ENCODE measurements around the gene CCDC34.
A peak's percentile ranks its signal among the peaks of the same experiment; 100 is the strongest.

The CCDC34 gene

GRCh38 chr11:27392278-27393114 is 29.5 kb upstream of the CCDC34 start:
- peak; percentile 92 for DNase-seq (ENCODE audit: low read depth)

GRCh38 chr11:27391331-27392015 is 28.5 kb upstream of the CCDC34 start:
- no peak for DNase-seq (ENCODE audit: low read depth)

GRCh38 chr11:27390318-27391295 is 27.6 kb upstream of the CCDC34 start:
- DNase-seq (ENCODE audit: low read depth), result peak; percentile 69

DNA sequence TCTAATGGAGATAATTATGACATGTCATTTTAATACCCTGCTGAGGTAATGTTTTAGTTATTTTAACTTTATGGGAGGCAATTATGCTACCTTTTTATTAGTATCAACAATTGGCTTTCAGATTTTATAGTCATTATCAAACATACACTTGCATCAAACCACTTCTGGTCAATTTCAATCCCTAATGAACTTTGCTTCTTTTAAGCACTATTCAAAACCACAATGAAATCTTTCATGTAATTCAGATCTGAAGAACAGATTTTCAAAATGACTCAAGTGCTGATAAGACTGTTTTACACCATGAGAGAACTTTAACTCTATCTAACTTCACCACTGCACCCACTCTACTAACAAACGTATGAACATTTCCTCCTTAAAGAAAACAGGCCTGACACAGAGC is 25.9 kb upstream of the CCDC34 start:
- DNase-seq (ENCODE audit: low read depth), result peak; percentile 39

- DNase-seq (ENCODE audit: low read depth), result no peak
Observed at GRCh38 chr11:27388001-27388400, 25.0 kb upstream of the CCDC34 start.

- DNase-seq (ENCODE audit: low read depth), result no peak
Observed at GRCh38 chr11:27387362-27387761, 24.3 kb upstream of the CCDC34 start.

- DNase-seq (ENCODE audit: low read depth), result no peak
Observed at GRCh38 chr11:27386181-27386845, 23.3 kb upstream of the CCDC34 start.

DNA sequence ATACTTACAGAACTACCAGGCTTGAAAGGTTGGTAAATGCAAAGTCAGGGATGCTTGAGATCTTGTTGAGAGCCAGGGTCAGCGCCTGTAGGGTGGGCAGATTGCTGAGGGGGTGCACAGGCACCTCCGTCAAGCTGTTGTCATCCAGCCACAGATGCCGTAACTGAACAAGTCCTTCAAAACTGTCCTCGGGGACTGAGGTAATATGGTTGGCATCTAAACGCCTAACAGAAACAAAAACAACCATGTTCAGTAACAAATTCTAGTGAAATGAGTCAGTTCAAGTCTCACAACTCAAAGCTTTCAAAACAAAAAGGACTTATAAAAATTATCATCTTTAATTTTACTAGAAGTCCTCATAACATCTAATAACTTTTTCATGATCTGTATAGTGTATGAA is 22.2 kb upstream of the CCDC34 start:
- DNase-seq (ENCODE audit: low read depth), result peak; percentile 92

- DNase-seq (ENCODE audit: low read depth), result no peak
Observed at GRCh38 chr11:27384227-27384626, 21.2 kb upstream of the CCDC34 start.

DNA sequence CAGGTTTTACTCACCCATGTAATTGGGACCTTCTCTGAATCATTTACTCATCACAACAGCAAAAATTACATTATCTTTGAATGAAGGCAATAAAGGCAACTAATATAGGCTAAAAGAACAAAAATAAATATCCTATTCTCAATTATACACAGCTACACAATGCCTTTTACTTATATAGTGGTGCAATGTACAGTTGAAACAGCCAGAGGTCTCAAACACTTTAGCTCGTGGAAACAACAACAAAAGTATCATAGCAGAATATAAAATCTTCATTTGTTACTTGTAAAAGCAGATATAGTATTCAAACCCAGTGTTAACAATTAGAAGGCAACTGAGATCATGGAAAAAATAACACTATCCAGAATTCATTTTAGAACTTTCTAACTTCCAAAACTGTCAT is 20.6 kb upstream of the CCDC34 start:
- DNase-seq (ENCODE audit: low read depth), result no peak

GRCh38 chr11:27381238-27381666 is 18.2 kb upstream of the CCDC34 start:
- DNase-seq (ENCODE audit: low read depth), result no peak

DNA sequence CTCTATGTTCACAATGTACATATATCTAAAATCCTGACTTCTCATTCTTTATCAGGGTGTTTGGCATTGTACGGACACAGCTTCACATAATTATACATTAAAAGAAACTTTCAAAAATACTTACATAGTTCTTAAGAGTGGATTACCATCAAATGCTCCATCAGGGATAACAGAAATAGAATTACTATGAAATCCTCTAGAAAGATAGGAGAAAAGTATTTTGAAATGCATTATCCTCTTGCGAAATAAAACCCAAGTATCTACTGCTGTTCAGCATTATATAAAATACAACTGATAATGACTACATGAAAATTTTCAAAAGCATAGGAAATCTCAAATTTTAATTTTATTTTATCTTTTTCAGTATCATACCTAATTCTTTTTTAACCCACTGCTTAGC is 17.8 kb upstream of the CCDC34 start:
- no peak for DNase-seq (ENCODE audit: low read depth)

GRCh38 chr11:27379449-27379848 is 16.4 kb upstream of the CCDC34 start:
- no peak for DNase-seq (ENCODE audit: low read depth)

GRCh38 chr11:27375370-27375769 is 12.4 kb upstream of the CCDC34 start:
- no peak for DNase-seq (ENCODE audit: low read depth)

- no peak for DNase-seq (ENCODE audit: low read depth)
Observed at GRCh38 chr11:27373856-27374602, 11.0 kb upstream of the CCDC34 start.

GRCh38 chr11:27373392-27373791 is 10.4 kb upstream of the CCDC34 start:
- no peak for DNase-seq (ENCODE audit: low read depth)

DNA sequence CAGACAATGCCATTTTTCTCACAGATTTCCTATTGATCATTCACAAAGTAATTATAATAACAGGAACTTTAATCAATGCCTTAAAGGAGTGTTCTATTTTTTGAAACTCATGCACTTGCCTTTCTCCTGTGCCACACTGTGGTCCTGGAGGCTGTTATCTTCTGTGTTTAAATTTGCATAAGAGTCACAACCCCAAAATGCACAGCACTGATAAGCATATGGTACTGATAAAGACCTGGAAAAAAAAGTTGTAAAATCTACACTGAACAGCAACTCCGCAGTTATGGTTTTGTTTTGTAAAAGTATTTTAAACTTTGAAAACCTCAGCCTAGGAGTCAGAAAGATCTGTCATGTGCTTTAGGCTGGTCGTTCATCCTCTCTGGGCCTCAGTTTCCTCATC is 9.1 kb upstream of the CCDC34 start:
- DNase-seq (ENCODE audit: low read depth), result no peak

DNA sequence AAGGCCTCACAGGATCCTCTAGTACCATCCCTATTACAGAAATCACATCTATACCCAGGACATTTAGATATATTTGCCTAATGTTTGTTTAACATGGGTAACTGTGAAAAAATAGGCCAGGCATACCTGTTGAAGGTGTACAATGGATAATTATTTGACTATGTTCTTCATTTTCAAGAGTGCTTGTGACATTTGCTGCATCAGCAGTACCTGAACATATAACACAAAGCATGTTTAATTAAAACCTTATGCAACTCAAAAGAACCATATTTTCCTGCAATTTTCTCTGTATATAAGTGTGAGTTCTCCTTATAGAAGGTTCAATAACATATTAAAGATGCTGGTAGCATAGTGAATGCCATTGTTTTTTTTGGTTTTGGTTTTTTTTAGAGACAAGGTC is 8.5 kb upstream of the CCDC34 start:
- no peak for DNase-seq (ENCODE audit: low read depth)

DNA sequence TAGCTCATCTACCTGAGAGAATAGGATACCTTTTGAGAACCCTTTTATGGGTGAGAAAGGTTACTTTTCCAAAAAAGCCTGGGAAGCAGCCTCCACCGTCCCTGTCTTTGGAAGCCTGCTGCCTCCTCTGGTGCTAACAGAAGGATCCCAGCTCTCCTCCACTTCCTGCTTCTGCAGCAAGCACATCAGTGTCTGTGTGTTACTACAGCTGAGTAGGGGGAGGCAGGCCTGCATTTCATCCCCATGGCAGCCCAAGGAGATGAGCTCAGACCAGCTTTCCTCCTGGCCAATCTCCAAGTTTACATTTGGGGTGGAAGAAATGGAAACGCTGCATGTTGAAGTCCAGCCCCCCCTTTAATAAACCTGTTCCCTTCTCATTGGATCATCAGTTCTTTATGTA is 7.4 kb upstream of the CCDC34 start:
- DNase-seq (ENCODE audit: low read depth), result peak; percentile 41

DNA sequence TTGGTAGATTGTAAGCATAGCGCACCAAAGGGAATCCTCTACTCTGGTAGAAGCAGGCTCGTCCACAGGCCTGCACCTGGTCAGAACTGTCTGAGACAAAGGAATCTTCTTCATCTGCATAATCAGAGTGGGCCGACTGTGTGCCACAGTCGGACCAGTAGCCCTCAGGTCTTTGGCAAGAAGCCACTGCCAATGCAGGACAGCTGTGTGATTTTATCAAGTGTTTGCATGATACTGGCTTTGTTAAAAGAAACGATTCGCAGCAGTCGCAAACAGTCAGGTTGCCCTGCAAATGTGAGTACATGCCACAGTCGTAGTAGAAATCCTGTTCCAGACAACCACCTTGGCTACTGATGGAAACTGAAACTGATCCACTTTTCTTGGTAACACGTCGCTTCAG is 4.9 kb upstream of the CCDC34 start:
- DNase-seq (ENCODE audit: low read depth), result no peak

- no peak for DNase-seq (ENCODE audit: low read depth)
Observed at GRCh38 chr11:27363576-27364117, 632 bp upstream of the CCDC34 start.
